Endothelial cell (in vitro differentiated cells): ENCODE measurements around the gene MTCH2. TPM values are rescaled to one million over a fixed set of nuclear protein-coding genes. Genes with fewer than 3 reads are reported as not detected.

ENCODE experiments used
- DNase-seq: peaks from one replicate; pipeline ENCODE4 v3.0.0; 2021; ENCODE audit warnings: low spot score
- H3K27ac Mint-ChIP-seq: one replicate; pipeline ENCODE4 v1.8.0; 2021; ENCODE audit warnings: mixed read lengths, inconsistent platforms; ENCODE audit not compliant: unreplicated experiment
- H3K27me3 Mint-ChIP-seq: one replicate; pipeline ENCODE4 v1.8.0; 2021; ENCODE audit warnings: mild to moderate bottlenecking, moderate library complexity, mixed read lengths, inconsistent platforms; ENCODE audit not compliant: unreplicated experiment
- H3K36me3 Mint-ChIP-seq: one replicate; pipeline ENCODE4 v1.8.0; 2021; ENCODE audit warnings: mild to moderate bottlenecking, low read depth, mixed read lengths, inconsistent platforms; ENCODE audit not compliant: unreplicated experiment
- H3K4me1 Mint-ChIP-seq: one replicate; pipeline ENCODE4 v1.8.0; 2021; ENCODE audit warnings: mild to moderate bottlenecking, mixed read lengths, inconsistent platforms; ENCODE audit not compliant: unreplicated experiment
- H3K4me3 Mint-ChIP-seq: one replicate; pipeline ENCODE4 v1.8.0; 2021; ENCODE audit warnings: mild to moderate bottlenecking, mixed read lengths, inconsistent platforms; ENCODE audit not compliant: unreplicated experiment
- H3K9me3 Mint-ChIP-seq: one replicate; pipeline ENCODE4 v1.8.0; 2021; ENCODE audit warnings: mixed read lengths, inconsistent platforms; ENCODE audit not compliant: unreplicated experiment
- total RNA-seq: library from RNA; stranded (reverse); fragmentation: NEBNext Ultra II Directional; extraction: Animal tissue kit (Norgen Biotek cat#: 25700); gene quantifications from one replicate; pipeline ENCODE4 v1.2.1, GENCODE V29; 2021; ENCODE audit not compliant: unreplicated experiment
- TF ChIP-seq, protein P1 (sequence below): fragments of 200-600 bp; sonication (generic); IDR thresholded peaks from one replicate; pipeline ENCODE4 v1.5.0; 2021; ENCODE audit warnings: antibody characterized with exemption; ENCODE audit not compliant: unreplicated experiment

Gene MTCH2
- total RNA-seq, 1 donor from 2014 or later: 109 TPM

- H3K4me1 Mint-ChIP-seq: peaks cover 47% of the 10 kb centered on the region
- no peak for DNase-seq
- peak overlapping the region; percentile 70 for H3K27ac Mint-ChIP-seq
- peak overlapping the region; percentile 80 for H3K4me3 Mint-ChIP-seq
- H3K27me3 Mint-ChIP-seq: peaks cover 35% of the 10 kb centered on the region
- H3K9me3 Mint-ChIP-seq: no peaks in the 10 kb centered on the region
- peaks cover 41% of the 10 kb centered on the region for H3K36me3 Mint-ChIP-seq
- TF ChIP-seq, protein P1, sequence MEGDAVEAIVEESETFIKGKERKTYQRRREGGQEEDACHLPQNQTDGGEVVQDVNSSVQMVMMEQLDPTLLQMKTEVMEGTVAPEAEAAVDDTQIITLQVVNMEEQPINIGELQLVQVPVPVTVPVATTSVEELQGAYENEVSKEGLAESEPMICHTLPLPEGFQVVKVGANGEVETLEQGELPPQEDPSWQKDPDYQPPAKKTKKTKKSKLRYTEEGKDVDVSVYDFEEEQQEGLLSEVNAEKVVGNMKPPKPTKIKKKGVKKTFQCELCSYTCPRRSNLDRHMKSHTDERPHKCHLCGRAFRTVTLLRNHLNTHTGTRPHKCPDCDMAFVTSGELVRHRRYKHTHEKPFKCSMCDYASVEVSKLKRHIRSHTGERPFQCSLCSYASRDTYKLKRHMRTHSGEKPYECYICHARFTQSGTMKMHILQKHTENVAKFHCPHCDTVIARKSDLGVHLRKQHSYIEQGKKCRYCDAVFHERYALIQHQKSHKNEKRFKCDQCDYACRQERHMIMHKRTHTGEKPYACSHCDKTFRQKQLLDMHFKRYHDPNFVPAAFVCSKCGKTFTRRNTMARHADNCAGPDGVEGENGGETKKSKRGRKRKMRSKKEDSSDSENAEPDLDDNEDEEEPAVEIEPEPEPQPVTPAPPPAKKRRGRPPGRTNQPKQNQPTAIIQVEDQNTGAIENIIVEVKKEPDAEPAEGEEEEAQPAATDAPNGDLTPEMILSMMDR: no peak
Measured at GRCh38 chr11:47583844-47584243, 58.5 kb downstream of the MTCH2 start.

DNA sequence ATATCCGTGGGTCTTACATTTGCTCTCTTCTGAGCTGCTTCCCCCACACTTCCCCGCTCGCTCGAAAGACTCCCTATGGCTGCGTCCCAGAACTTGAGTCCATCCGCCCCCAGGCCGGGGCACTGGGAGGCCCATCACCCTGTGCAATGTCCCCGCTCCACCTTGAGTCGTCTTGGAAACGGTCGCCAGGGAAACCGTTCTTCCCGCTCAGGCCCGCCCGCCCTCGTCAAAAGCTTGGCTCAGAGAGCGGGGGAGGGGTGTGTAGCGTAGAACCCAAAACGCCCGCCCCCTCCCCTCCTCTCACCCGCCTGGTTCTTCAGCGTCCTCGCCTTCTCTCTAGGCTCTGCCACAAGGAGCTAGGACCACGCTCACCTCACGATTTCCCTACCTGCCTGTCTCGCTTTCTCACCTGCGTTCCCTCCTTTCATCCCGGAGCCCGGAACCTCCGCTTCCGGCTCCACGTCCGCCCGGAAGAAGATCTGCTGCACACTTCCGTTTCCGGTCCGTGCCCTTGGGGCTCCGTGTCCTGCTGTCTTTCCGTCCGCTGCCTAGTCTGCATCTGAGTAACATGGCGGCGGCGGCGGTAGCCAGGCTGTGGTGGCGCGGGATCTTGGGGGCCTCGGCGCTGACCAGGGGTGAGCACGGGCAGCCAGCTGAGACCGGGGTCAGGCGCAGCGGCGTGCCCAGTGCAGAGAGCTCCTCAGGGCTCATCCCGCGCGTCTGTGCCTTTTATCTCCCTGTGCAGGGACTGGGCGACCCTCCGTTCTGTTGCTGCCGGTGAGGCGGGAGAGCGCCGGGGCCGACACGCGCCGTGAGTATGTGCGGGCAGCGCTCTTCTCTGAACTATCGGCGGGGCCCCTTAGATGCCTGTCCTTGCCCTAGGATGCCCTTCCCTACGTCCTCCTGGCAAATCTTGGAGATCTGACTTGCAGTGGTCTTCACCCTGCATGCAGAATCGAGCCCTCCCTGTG is 63.5 kb downstream of the MTCH2 start, which contains the start of the genes KBTBD4 and NDUFS3:
TSS of gene KBTBD4 (minus strand) at position 447 of the 971 bp plus-strand sequence. CDS start at position 428, 19 bp downstream.
TSS of gene NDUFS3 (plus strand) at position 551 of the 971 bp plus-strand sequence. CDS start at position 569, 18 bp downstream.
- Mint-ChIP-seq H3K4me1 (peaks cover 50% of the 10 kb centered on the region), H3K27me3 (peaks cover 33% of the 10 kb centered on the region), H3K36me3 (peaks cover 48% of the 10 kb centered on the region), H3K9me3 (no peaks in the 10 kb centered on the region), H3K27ac (peak within 1 kb of the TSS; percentile 99), H3K4me3 (peak within 1 kb of the TSS; percentile 100)
- TF ChIP-seq, protein P1: no peak
- DNase-seq: peak; percentile 87

DNA sequence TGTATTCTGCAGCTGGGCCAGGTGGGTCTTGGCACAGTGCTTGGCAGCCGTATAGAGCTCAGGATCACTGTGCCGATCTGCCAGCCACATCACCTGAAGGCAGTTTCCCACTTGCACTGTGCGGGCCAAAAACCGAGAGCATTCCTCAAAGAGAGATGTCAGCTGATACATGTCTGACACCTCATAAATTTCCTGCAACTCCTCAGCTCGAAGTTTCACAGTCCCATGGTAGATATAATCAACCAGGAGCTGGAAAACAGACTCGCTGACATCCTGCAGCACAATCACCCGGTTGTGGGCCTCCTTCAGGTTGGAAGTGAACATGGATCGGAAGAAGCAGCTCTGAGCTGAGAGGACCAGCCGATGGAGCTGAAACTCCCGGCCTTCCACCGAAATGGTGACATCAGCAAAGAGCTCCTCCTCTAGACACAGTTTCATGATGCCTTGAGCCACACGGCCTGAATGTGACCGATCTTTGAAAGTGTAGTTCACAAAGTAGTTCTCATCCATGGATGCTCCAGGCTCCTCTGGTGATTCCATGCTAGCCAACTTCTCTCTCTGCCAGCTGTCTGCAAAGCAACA is 64.8 kb downstream of the MTCH2 start:
- TF ChIP-seq, protein P1: no peak
- peaks cover 48% of the 10 kb centered on the region for H3K36me3 Mint-ChIP-seq
- H3K27ac Mint-ChIP-seq: peak overlapping the region; percentile 99
- no peak for DNase-seq
- H3K4me1 Mint-ChIP-seq: peaks cover 58% of the 10 kb centered on the region
- peak overlapping the region; percentile 100 for H3K4me3 Mint-ChIP-seq
- no peaks in the 10 kb centered on the region for H3K9me3 Mint-ChIP-seq
- H3K27me3 Mint-ChIP-seq: peaks cover 25% of the 10 kb centered on the region

DNA sequence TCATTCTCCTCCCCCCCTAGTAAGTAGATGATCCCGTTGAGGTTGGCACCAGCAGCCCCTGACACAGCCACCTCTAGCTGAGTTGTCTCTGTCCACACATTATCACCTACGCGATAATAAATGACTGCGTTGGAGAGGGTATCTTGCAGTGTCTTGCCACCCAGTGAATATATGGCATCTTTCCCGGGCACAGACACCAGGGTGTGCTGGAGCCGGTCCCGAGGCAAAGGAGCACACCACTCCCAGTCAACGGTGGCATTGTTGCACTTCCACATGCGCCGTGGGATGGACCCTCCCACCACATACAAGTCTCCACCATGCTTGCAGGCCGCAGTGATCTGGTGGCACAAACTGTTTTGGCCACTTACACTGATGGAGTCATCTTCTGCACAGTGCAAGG is 69.0 kb downstream of the MTCH2 start:
- TF ChIP-seq, protein P1: no peak
- H3K27ac Mint-ChIP-seq: peak overlapping the region; percentile 53
- H3K36me3 Mint-ChIP-seq: peaks cover 27% of the 10 kb centered on the region

More for the DNA sequence above, 69.0 kb downstream of the MTCH2 start:
- DNase-seq: no peak
- Mint-ChIP-seq H3K9me3 (no peaks in the 10 kb centered on the region), H3K4me3 (no peak overlapping the region), H3K4me1 (peaks cover 44% of the 10 kb centered on the region), H3K27me3 (peaks cover 7% of the 10 kb centered on the region)
